PC-3 (cell line): ENCODE results near the gene CXCR6. TPM values are rescaled to one million over a fixed set of nuclear protein-coding genes. Genes with fewer than 3 reads are reported as not detected.

ENCODE experiments used
- ATAC-seq: fragments of 200-7000 bp; cut with Tn5 transposase; 2 replicates; pipeline ENCODE4 v1.9.1; 2020; ENCODE audit warnings: mild to moderate bottlenecking, moderate library complexity
- BruUV-seq: library from RNA; stranded (reverse); fragments of 400-500 nt; replicated peaks from 2 replicates; lab custom pipeline; 2021; lab: Mats Ljungman, UMichigan
- CTCF ChIA-PET: fragments of 300-600 bp; sonication (Branson Sonifier 250); formaldehyde crosslinking; loops from one replicate; lab custom pipeline; 2022; ENCODE audit warnings: antibody characterized with exemption; lab: Charles Lee
- POLR2A ChIA-PET: fragments of 300-600 bp; sonication (Branson Sonifier 250); formaldehyde crosslinking; loops from one replicate; lab custom pipeline; 2022; ENCODE audit warnings: antibody characterized with exemption; ENCODE audit not compliant: unreplicated experiment; lab: Charles Lee
- DNase-seq: peaks from one replicate; pipeline ENCODE4 v3.0.0-alpha.2; 2015
- H2AFZ ChIP-seq: fragments of 300-600 bp; sonication (generic); 2 replicates; pipeline ENCODE4 v1.6.0; 2016; ENCODE audit warnings: antibody characterized with exemption, low read length
- H3F3A ChIP-seq: fragments of 300-600 bp; sonication (generic); one replicate; pipeline ENCODE4 v1.6.0; 2017; ENCODE audit warnings: antibody characterized with exemption, low read length, control low read depth, mild to moderate bottlenecking; ENCODE audit not compliant: unreplicated experiment
- H3K27ac ChIP-seq: fragments of 300-600 bp; sonication (generic); 2 replicates; pipeline ENCODE4 v1.5.1; 2016; ENCODE audit warnings: mild to moderate bottlenecking, low read length
- H3K27me3 ChIP-seq: fragments of 300-600 bp; sonication (generic); 2 replicates; pipeline ENCODE4 v1.6.1; 2016; ENCODE audit warnings: low read length, mixed read lengths
- H3K36me3 ChIP-seq: fragments of 300-600 bp; sonication (generic); 2 replicates; pipeline ENCODE4 v1.6.1; 2016; ENCODE audit warnings: low read depth, mixed run types, low read length, mixed read lengths
- H3K4me1 ChIP-seq: fragments of 300-600 bp; sonication (generic); 2 replicates; pipeline ENCODE4 v1.5.1; 2016; ENCODE audit warnings: low read length; ENCODE audit not compliant: insufficient read depth
- H3K4me2 ChIP-seq: fragments of 300-600 bp; sonication (generic); 2 replicates; pipeline ENCODE4 v1.6.0; 2016; ENCODE audit warnings: low read length
- H3K4me3 ChIP-seq: fragments of 300-600 bp; sonication (generic); 2 replicates; pipeline ENCODE4 v1.5.1; 2016; ENCODE audit warnings: mild to moderate bottlenecking, low read length, mixed read lengths
- H3K79me2 ChIP-seq: fragments of 300-600 bp; sonication (generic); 2 replicates; pipeline ENCODE4 v1.6.1; 2017; ENCODE audit warnings: low read length, mixed read lengths
- H3K9ac ChIP-seq: fragments of 300-600 bp; sonication (generic); 2 replicates; pipeline ENCODE4 v1.6.0; 2016; ENCODE audit warnings: mild to moderate bottlenecking, low read length
- H3K9me2 ChIP-seq: fragments of 300-600 bp; sonication (generic); replicated peaks from 2 replicates; pipeline ENCODE4 v1.6.1; 2016; ENCODE audit warnings: mixed run types, low read length, mixed read lengths
- H3K9me3 ChIP-seq: fragments of 300-600 bp; sonication (generic); 2 replicates; pipeline ENCODE4 v1.6.1; 2016; ENCODE audit warnings: low read length, mixed read lengths
- H4K20me1 ChIP-seq: fragments of 300-600 bp; sonication (generic); 2 replicates; pipeline ENCODE4 v1.6.1; 2016; ENCODE audit warnings: low read length, mixed read lengths
- CTCF ChIP-seq: fragments of 300-600 bp; sonication (generic); conservative IDR thresholded peaks from 2 replicates; pipeline ENCODE4 v1.5.1; 2017; ENCODE audit warnings: antibody characterized with exemption, low read depth, mild to moderate bottlenecking, low read length
- EZH2 ChIP-seq: fragments of 300-600 bp; sonication (generic); IDR thresholded peaks from one replicate; pipeline ENCODE4 v1.6.1; 2017; ENCODE audit warnings: antibody characterized with exemption, mild to moderate bottlenecking, low read length; ENCODE audit not compliant: unreplicated experiment
- EZH2phosphoT487 ChIP-seq: fragments of 300-600 bp; sonication (generic); IDR thresholded peaks from 2 replicates; pipeline ENCODE4 v1.6.1; 2018; ENCODE audit warnings: mild to moderate bottlenecking, antibody characterized with exemption, low read length, borderline replicate concordance
- intact Hi-C: fragments of 100-400 bp; cut with micrococcal nuclease; formaldehyde crosslinking; loops from 2 replicates; pipeline ENCODE4 v1.9.0; 2023
- total RNA-seq: library from RNA; depleted of rRNA; stranded (reverse); fragments of >200 nt; gene quantifications from 2 replicates; pipeline ENCODE4 v1.2.3, GENCODE V29; 2014

CXCR6 gene
- total RNA-seq, 1 experiment from 2014 or later = not detected

- Histone ChIP-seq H3K4me2 (no peak overlapping the region), H3F3A (no peaks in the 10 kb centered on the region), H3K4me1 (peaks cover 12% of the 10 kb centered on the region), H3K36me3 (no peaks in the 10 kb centered on the region), H3K79me2 (no peaks in the 10 kb centered on the region), H3K9me3 (no peaks in the 10 kb centered on the region), H3K4me3 (no peak overlapping the region), H3K9ac (no peak overlapping the region), H2AFZ (no peak overlapping the region), H3K9me2 (no peaks in the 10 kb centered on the region), H3K27ac (no peak overlapping the region), H3K27me3 (no peaks in the 10 kb centered on the region), H4K20me1 (no peaks in the 10 kb centered on the region)
- ATAC-seq (no peak), DNase-seq (no peak)
- intact Hi-C loops = no loop called here
- TF ChIP-seq EZH2phosphoT487 (no peak), CTCF (no peak), EZH2 (no peak)
- POLR2A ChIA-PET = no interaction called here
- CTCF ChIA-PET = no interaction called here
- BruUV-seq = no TSS peak
Observed at GRCh38 chr3:45914362-45915058, 28.8 kb upstream of the CXCR6 start.

GRCh38 chr3:45915059-45915439 is 28.2 kb upstream of the CXCR6 start:
- DNase-seq (no peak), ATAC-seq (no peak)
- ChIA-PET POLR2A (no interaction called here), CTCF (no interaction called here)
- Histone ChIP-seq H3F3A (no peaks in the 10 kb centered on the region), H2AFZ (no peak overlapping the region), H3K27ac (peak overlapping the region; percentile 57), H3K9ac (peak overlapping the region; percentile 26; the same call in 1 of the 2 replicates), H3K79me2 (no peaks in the 10 kb centered on the region), H4K20me1 (no peaks in the 10 kb centered on the region), H3K4me1 (peaks cover 12% of the 10 kb centered on the region), H3K9me2 (no peaks in the 10 kb centered on the region), H3K36me3 (no peaks in the 10 kb centered on the region), H3K4me2 (no peak overlapping the region), H3K4me3 (no peak overlapping the region), H3K27me3 (no peaks in the 10 kb centered on the region), H3K9me3 (no peaks in the 10 kb centered on the region)
- intact Hi-C loops = no loop called here
- TF ChIP-seq EZH2phosphoT487 (no peak), CTCF (no peak), EZH2 (no peak)
- no TSS peak for BruUV-seq

GRCh38 chr3:45915518-45916231 is 27.6 kb upstream of the CXCR6 start:
- POLR2A ChIA-PET = no interaction called here
- DNase-seq (peak; percentile 82), ATAC-seq (peak; percentile 99)
- no peaks in the 10 kb centered on the region for H3K9me3 ChIP-seq
- TF ChIP-seq EZH2 (no peak), CTCF (no peak), EZH2phosphoT487 (no peak)
- H3K9ac ChIP-seq = peak overlapping the region; percentile 26; the same call in 1 of the 2 replicates
- no peak overlapping the region for H2AFZ ChIP-seq
- peak overlapping the region; percentile 57 for H3K27ac ChIP-seq
- no peak overlapping the region for H3K4me3 ChIP-seq
- BruUV-seq = no TSS peak
- H3F3A ChIP-seq = no peaks in the 10 kb centered on the region
- H3K4me1 ChIP-seq = peaks cover 12% of the 10 kb centered on the region
- no peaks in the 10 kb centered on the region for H4K20me1 ChIP-seq
- no peaks in the 10 kb centered on the region for H3K79me2 ChIP-seq
- H3K36me3 ChIP-seq = no peaks in the 10 kb centered on the region
- H3K27me3 ChIP-seq = no peaks in the 10 kb centered on the region
- CTCF ChIA-PET = no interaction called here
- H3K9me2 ChIP-seq = no peaks in the 10 kb centered on the region
- intact Hi-C loops = no loop called here
- peak overlapping the region; percentile 38; the same call in 1 of the 2 replicates for H3K4me2 ChIP-seq
